NCI-H1694 (cell line): ENCODE data around the gene SPAAR.

ENCODE experiments used
- DNase-seq: peaks from one replicate; lab custom pipeline; 2025; lab: John Stamatoyannopoulos, UW

Gene SPAAR

GRCh38 chr9:35948901-35949318 is 39.6 kb downstream of the SPAAR start:
- no peak for DNase-seq

- DNase-seq, result no peak
These were observed 42.4 kb downstream of the SPAAR start for GRCh38 chr9:35951736-35952135.

GRCh38 chr9:35952526-35953191 is 43.4 kb downstream of the SPAAR start:
- no peak for DNase-seq

GRCh38 chr9:35954942-35955546 is 45.8 kb downstream of the SPAAR start:
- DNase-seq, result peak; percentile 87

- DNase-seq, result no peak
These were observed 47.4 kb downstream of the SPAAR start for GRCh38 chr9:35956651-35957050.

- no peak for DNase-seq
These were observed 49.0 kb downstream of the SPAAR start, which contains the start of gene OR2S2 for GRCh38 chr9:35958104-35958837. TSS of gene OR2S2 (minus strand) at chr9:35958154. CDS start at chr9:35958098, 56 bp downstream.

- no peak for DNase-seq
These were observed 50.9 kb downstream of the SPAAR start for GRCh38 chr9:35960039-35960655.
